Measurements from ENCODE around the gene SPSB4. TPM values are rescaled to one million over a fixed set of nuclear protein-coding genes. Genes with fewer than 3 reads are reported as not detected.

The SPSB4 gene
- total and polyA plus RNA-seq, 2 of the 13 experiments (the other 11 are each of a cell fraction or from before 2014, with no cell fraction given): not detected

- TF ChIP-seq KLF16 (CRISPR knock-in tag; IDR thresholded peaks at IDR 0.05): peak in 1 of 2 experiments; percentile 25; a peak in 1 of 4 replicates
- no peak for TF ChIP-seq SALL2 (CRISPR knock-in tag; IDR thresholded peaks at IDR 0.05)
- no peak for TF ChIP-seq ZNF280B (CRISPR knock-in tag; IDR thresholded peaks at IDR 0.05; ENCODE audit: borderline replicate concordance)
- TF ChIP-seq ZMAT3 (CRISPR knock-in tag; conservative IDR thresholded peaks at IDR 0.05): no peak
- TF ChIP-seq MTA1 (CRISPR knock-in tag; IDR thresholded peaks at IDR 0.05; ENCODE audit: borderline replicate concordance): no peak
- TF ChIP-seq E2F5 (CRISPR knock-in tag; conservative IDR thresholded peaks at IDR 0.05): no peak
- TF ChIP-seq ZNF383 (CRISPR knock-in tag; IDR thresholded peaks at IDR 0.05; ENCODE audit: borderline replicate concordance): no peak
- TF ChIP-seq TRIM22 (IDR thresholded peaks at IDR 0.05): no peak
- no peak for TF ChIP-seq KLF12 (CRISPR knock-in tag; IDR thresholded peaks at IDR 0.05; ENCODE audit: borderline replicate concordance)
- TF ChIP-seq ZNF510 (CRISPR knock-in tag; IDR thresholded peaks at IDR 0.05; ENCODE audit: low read depth): no peak
- TF ChIP-seq PRMT3 (CRISPR knock-in tag; IDR thresholded peaks at IDR 0.05; ENCODE audit: borderline replicate concordance, low read depth): no peak
- TF ChIP-seq RORA (CRISPR knock-in tag; IDR thresholded peaks at IDR 0.05): no peak
- no peak for TF ChIP-seq CC2D1A (CRISPR knock-in tag; IDR thresholded peaks at IDR 0.05)
- TF ChIP-seq CREB1 (IDR thresholded peaks at IDR 0.05): no peak
- no peak for TF ChIP-seq CREB1 (CRISPR knock-in tag; IDR thresholded peaks at IDR 0.05)
- TF ChIP-seq AHR (CRISPR knock-in tag; IDR thresholded peaks at IDR 0.05): no peak
- TF ChIP-seq FOXM1 (CRISPR knock-in tag; IDR thresholded peaks at IDR 0.05): no peak
- TF ChIP-seq ZNF451 (CRISPR knock-in tag; IDR thresholded peaks at IDR 0.05): no peak
- TF ChIP-seq ZNF44 (CRISPR knock-in tag; IDR thresholded peaks at IDR 0.05): no peak
- no peak for TF ChIP-seq ZSCAN20 (CRISPR knock-in tag; IDR thresholded peaks at IDR 0.05; ENCODE audit: borderline replicate concordance)
- TF ChIP-seq IRF1 (CRISPR knock-in tag; IDR thresholded peaks at IDR 0.05; ENCODE audit: low read depth): no peak
- TF ChIP-seq NKX3-1 (CRISPR knock-in tag; IDR thresholded peaks at IDR 0.05): no peak
- TF ChIP-seq KDM1A (CRISPR knock-in tag; IDR thresholded peaks at IDR 0.05): no peak
- TF ChIP-seq SIN3B (IDR thresholded peaks at IDR 0.05; ENCODE audit: low read length): no peak
- no peak for TF ChIP-seq PATZ1 (CRISPR knock-in tag; IDR thresholded peaks at IDR 0.05)
- no peak for TF ChIP-seq ZNF274 (CRISPR knock-in tag; IDR thresholded peaks at IDR 0.05)
Observed at GRCh38 chr3:141192345-141192744, 141.2 kb downstream of the SPSB4 start (continued).
